HCT116 (cell line): ENCODE measurements around the gene TRERF1.
"Not testable (repeated sequence)": the region's sequence is repeated elsewhere in the genome, so short reads cannot be mapped to it uniquely, and the experiment has no call there.

Source experiments
- CTCF ChIP-seq, 3 experiments: fragments of 200-600 bp in 1 of 3; sonication (generic) in 1 of 3; IDR thresholded peaks in 2 of 3; conservative IDR thresholded peaks in 1 of 3; 2 replicates each; pipeline ENCODE4 v1.5.1; 2012 to 2017; ENCODE audit warnings: low read depth in 2 of 3, low read length in 2 of 3, antibody characterized with exemption in 1 of 3, borderline replicate concordance in 1 of 3, control low read depth in 1 of 3, mild to moderate bottlenecking in 1 of 3, mixed read lengths in 1 of 3, mixed run types in 1 of 3, moderate library complexity in 1 of 3; ENCODE audit not compliant: insufficient read depth in 1 of 3
- ELF1 ChIP-seq: IDR thresholded peaks from 2 replicates; pipeline ENCODE4 v1.6.1; 2012; ENCODE audit warnings: low read depth, borderline replicate concordance
- POLR2A ChIP-seq: IDR thresholded peaks from 2 replicates; pipeline ENCODE4 v1.7.0; 2011; ENCODE audit warnings: borderline replicate concordance; ENCODE audit not compliant: insufficient read depth, insufficient read length; ENCODE audit errors: extremely low read depth
- POLR2AphosphoS5 ChIP-seq: IDR thresholded peaks from 2 replicates; pipeline ENCODE4 v1.6.1; 2011; ENCODE audit warnings: mild to moderate bottlenecking, low read depth, low read length, moderate library complexity
- ZFX ChIP-seq: fragments of 450-650 bp; IDR thresholded peaks from 2 replicates; pipeline ENCODE4 v1.6.1; 2017

- TF ChIP-seq ELF1; POLR2A; POLR2AphosphoS5; ZFX; CTCF (IDR thresholded peaks at IDR 0.05 in 2 of 3, conservative IDR thresholded peaks at IDR 0.05 in 1 of 3; ENCODE audit: borderline replicate concordance in 1 of 3, insufficient read depth in 1 of 3, low read depth in 2 of 3, low read length in 2 of 3): not testable (repeated sequence)
Observed at GRCh38 chr6:42202131-42202915, 249.4 kb downstream of the TRERF1 start.
